ENCODE measurements around the gene KRT28. TPM values are rescaled to one million over a fixed set of nuclear protein-coding genes. Genes with fewer than 3 reads are reported as not detected.

Gene KRT28
- total RNA-seq, 4 donors from 2014 or later = 0.88 TPM; not detected in 3

- Histone ChIP-seq H3K9me3 (no peaks in the 10 kb centered on the region), H3K36me3 (no peaks in the 10 kb centered on the region), H3K4me3 (no peak overlapping the region), H3K27me3 (no peaks in the 10 kb centered on the region), H3K4me1 (no peaks in the 10 kb centered on the region), H3K27ac (no peak overlapping the region)
- TF ChIP-seq CTCF (IDR thresholded peaks at IDR 0.05) = no peak
- no peak for TF ChIP-seq POLR2A (IDR thresholded peaks at IDR 0.05)
- DNase-seq = no peak
Observed at GRCh38 chr17:40801157-40801556, 1.4 kb upstream of the KRT28 start.

- no peaks in the 10 kb centered on the region for H3K4me1 ChIP-seq
- no peaks in the 10 kb centered on the region for H3K9me3 ChIP-seq
- no peaks in the 10 kb centered on the region for H3K27me3 ChIP-seq
- H3K36me3 ChIP-seq = no peaks in the 10 kb centered on the region
- no peak overlapping the region for H3K4me3 ChIP-seq
- TF ChIP-seq CTCF (IDR thresholded peaks at IDR 0.05) = no peak
- TF ChIP-seq POLR2A (IDR thresholded peaks at IDR 0.05) = no peak
- H3K27ac ChIP-seq = no peak overlapping the region
- DNase-seq = no peak
Observed at GRCh38 chr17:40800381-40800780, 622 bp upstream of the KRT28 start.

- TF ChIP-seq CTCF (IDR thresholded peaks at IDR 0.05) = no peak
- no peak for TF ChIP-seq POLR2A (IDR thresholded peaks at IDR 0.05)
- Histone ChIP-seq H3K27me3 (no peaks in the 10 kb centered on the region), H3K4me3 (no peak overlapping the region), H3K9me3 (no peaks in the 10 kb centered on the region), H3K27ac (no peak overlapping the region), H3K36me3 (no peaks in the 10 kb centered on the region), H3K4me1 (no peaks in the 10 kb centered on the region)
- no peak for DNase-seq
Observed at GRCh38 chr17:40796846-40797245, 2.9 kb downstream of the KRT28 start.

GRCh38 chr17:40795019-40795667 lies 4.6 kb downstream of the KRT28 start:
- no peak overlapping the region for H3K4me3 ChIP-seq
- H3K27me3 ChIP-seq = no peaks in the 10 kb centered on the region
- no peaks in the 10 kb centered on the region for H3K4me1 ChIP-seq
- TF ChIP-seq CTCF (IDR thresholded peaks at IDR 0.05) (no peak), POLR2A (IDR thresholded peaks at IDR 0.05) (no peak)
- no peaks in the 10 kb centered on the region for H3K9me3 ChIP-seq
- DNase-seq = no peak
- no peak overlapping the region for H3K27ac ChIP-seq
- H3K36me3 ChIP-seq = no peaks in the 10 kb centered on the region

- H3K4me3 ChIP-seq = no peak overlapping the region
- H3K27ac ChIP-seq = no peak overlapping the region
- H3K9me3 ChIP-seq = no peaks in the 10 kb centered on the region
- H3K4me1 ChIP-seq = no peaks in the 10 kb centered on the region
- H3K27me3 ChIP-seq = no peaks in the 10 kb centered on the region
- no peak for DNase-seq
- H3K36me3 ChIP-seq = no peaks in the 10 kb centered on the region
- TF ChIP-seq POLR2A (IDR thresholded peaks at IDR 0.05) (no peak), CTCF (IDR thresholded peaks at IDR 0.05) (no peak)
Observed at GRCh38 chr17:40794466-40794865, 5.3 kb downstream of the KRT28 start.

- Histone ChIP-seq H3K36me3 (no peaks in the 10 kb centered on the region), H3K9me3 (no peaks in the 10 kb centered on the region), H3K4me1 (no peaks in the 10 kb centered on the region), H3K4me3 (no peak overlapping the region), H3K27me3 (no peaks in the 10 kb centered on the region), H3K27ac (no peak overlapping the region)
- TF ChIP-seq CTCF (IDR thresholded peaks at IDR 0.05) (no peak), POLR2A (IDR thresholded peaks at IDR 0.05) (no peak)
- no peak for DNase-seq
Observed at GRCh38 chr17:40793832-40794231, 5.9 kb downstream of the KRT28 start.
